Inflammatory macrophage treated with lipopolysaccharide for 4 hours (primary cell): ENCODE results near the gene LTC4S.
"Not testable (repeated sequence)": the region's sequence is repeated elsewhere in the genome, so short reads cannot be mapped to it uniquely, and the experiment has no call there.

ENCODE experiments used
- DNase-seq: peaks from one replicate; pipeline ENCODE4 v3.0.0-alpha.2; 2020

The LTC4S gene, protein sequence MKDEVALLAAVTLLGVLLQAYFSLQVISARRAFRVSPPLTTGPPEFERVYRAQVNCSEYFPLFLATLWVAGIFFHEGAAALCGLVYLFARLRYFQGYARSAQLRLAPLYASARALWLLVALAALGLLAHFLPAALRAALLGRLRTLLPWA

DNA sequence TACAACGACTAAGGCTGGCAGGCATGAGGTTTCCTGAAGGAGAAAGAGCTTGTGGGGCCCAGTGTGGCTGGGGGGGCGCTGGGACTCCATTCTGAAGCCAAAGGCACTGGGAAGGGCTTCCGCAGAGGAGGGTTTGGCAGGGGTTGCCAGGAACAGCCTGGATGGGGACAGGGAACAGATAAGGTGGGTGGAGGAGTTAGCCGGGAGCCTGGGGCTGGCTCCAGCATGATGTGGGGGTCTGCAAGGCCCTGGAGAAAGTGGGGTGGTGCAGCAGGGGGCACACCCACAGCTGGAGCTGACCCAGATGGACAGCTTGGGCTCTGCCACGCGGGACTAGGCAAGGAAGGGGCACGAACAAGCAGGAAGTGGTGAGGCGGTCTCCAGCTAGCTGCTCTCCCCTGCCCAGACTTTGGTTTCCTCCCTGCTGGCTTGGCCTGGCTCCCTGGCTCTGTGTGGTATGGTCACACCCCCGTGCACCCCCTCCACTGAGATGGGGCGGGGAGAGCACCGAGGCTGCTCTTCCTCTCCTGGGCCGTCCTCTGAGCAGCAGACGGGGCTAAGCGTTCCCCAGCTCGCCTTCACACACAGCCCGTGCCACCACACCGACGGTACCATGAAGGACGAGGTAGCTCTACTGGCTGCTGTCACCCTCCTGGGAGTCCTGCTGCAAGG is at the start of gene LTC4S:
LTC4S (plus strand) TSS at position 519 of the 672 bp plus-strand sequence; CDS start at position 614, 95 bp downstream.
- no peak for DNase-seq

DNA sequence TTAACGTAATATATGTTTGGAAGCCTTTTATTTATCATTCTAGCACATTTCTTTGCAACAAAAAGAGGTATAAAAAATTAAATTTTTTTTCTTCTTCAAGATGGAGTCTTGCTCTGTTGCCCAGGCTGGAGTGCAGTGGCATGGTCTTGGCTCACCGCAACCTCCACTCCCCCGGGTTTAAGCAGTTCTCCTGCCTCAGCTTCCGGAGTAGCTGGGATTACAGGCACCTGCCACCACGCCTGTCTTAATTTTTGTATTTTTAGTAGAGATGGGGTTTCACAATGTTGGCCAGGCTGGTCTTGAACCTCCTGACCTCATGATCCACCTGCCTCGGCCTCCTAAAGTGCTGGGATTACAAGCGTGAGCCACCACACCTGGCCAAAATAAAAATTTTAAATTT is 49.7 kb upstream of the LTC4S start:
- not testable (repeated sequence) for DNase-seq

DNA sequence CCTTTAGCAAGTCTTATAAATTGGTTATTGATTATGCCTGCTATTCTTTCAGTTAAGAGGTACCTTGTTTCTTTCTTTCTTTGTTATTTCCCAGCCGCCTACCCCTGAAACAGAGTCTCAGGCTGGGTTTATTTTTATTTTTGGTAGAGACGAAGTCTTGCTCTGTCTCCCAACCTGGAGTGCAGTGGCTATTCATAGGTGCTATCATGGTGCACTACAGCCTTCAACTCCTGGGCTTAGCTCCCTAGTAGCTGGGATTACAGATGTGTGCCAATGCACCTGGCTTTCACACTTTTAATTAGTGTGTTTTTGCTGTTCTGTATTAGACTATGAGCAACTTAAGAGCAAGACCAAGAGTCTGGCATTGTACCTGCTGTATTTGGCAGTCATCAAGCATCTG is 46.9 kb upstream of the LTC4S start:
- no peak for DNase-seq

DNA sequence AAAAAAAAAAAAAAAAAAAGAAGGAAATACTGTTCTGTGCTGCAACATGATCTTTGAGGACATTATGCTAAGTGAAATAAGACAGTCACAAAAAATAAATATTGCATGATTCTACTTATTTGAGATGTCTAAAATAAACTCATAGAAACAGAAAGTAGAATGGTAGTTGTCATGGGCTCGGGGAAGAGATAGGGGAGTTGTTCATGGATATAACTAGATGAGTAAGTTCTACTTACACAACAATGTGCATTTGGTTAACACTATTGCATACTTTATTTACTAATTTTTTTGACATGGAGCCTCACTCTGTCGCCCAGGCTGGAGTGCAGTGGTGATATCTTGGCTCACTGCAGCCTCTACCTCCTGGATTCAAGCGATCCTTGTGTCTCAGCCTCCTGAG is 46.0 kb upstream of the LTC4S start:
- DNase-seq = peak; percentile 96

DNA sequence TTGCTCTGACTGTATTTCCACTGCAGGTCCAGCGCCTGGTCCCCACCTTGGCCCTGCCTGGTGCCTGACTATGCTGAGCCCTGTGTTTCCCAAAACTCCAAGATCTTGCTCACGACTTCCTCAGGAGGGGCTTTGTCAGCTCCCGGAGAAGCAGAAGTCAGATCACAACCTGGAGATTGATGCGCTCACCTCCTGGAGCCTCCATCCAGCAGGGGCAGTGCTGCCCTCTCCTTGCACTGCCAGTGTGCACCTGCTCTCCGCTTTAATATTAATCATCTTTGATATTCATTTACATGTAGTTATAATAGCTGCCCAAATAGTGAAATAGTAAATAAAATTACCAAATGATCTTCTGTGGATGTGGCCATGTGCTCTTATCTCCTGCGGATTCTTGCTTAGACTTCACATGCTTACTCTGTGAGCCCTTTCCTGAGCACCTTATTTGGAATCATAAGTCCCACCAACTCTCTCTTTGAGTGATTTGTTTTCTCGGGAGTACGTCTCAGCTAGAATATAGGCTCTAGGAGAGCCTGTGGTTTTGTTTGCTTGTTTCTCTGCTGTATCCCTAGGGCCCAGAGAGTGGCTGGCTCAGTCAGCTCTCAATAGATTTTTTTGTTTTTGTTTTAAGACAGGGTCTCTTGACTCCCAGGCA is 43.8 kb upstream of the LTC4S start:
- no peak for DNase-seq

DNA sequence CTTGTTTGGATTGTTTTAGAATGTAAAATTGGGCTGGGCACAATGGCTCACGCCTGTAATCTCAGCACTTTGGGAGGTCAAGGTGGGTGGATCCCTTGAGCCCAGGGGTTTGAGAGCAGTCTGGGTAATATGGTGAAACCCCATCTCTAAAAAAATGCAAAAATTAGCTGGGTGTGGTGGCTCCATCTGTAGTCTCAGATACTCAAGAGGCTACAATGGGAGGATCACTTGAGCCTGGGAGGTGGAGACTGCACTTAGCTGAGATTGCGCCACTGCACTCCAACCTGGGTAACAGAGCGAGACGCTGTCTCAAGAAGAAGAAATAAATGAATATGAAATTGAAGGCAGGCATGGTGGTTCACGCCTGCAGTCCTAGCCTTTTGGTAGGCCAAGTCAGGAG is 39.8 kb upstream of the LTC4S start:
- no peak for DNase-seq

DNA sequence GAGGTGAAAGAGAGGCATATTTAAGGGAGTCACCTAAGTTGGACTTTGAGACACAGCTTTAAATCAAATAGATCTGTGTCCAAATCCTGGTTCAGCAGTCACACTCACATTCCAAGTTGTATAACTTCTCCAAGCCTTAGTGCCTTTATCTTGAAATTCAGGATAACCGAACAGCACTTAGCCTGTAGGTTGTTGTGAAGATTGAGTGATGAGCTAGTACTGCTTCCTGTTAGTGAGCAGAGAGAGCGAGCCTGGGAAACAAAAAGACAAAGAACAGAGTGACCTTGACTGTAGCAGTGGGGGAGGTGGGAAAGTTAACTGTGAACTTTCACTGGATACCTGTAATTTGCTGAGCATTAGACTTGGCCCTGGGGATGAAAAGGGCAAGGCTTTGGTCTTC is 38.8 kb upstream of the LTC4S start:
- DNase-seq = no peak

DNA sequence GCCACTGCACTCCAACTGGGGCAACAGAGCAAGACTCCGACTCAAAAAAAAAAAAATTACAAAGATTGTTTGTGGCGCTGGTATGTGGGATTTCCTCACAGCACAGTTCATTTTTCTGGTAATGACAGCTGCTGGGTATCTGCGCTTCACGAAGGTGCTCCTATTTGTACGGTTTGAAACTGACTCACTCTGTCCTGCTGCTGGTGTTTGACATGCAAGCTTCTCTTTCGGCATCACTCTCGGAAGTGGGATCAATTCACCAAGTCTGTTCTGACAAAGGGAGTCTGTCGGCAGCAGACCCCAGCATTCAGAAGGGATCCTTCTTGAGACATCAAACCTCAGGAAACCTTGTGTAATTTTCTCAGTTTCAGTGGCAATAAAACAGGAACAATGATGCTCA is 34.8 kb upstream of the LTC4S start:
- DNase-seq = peak; percentile 82

DNA sequence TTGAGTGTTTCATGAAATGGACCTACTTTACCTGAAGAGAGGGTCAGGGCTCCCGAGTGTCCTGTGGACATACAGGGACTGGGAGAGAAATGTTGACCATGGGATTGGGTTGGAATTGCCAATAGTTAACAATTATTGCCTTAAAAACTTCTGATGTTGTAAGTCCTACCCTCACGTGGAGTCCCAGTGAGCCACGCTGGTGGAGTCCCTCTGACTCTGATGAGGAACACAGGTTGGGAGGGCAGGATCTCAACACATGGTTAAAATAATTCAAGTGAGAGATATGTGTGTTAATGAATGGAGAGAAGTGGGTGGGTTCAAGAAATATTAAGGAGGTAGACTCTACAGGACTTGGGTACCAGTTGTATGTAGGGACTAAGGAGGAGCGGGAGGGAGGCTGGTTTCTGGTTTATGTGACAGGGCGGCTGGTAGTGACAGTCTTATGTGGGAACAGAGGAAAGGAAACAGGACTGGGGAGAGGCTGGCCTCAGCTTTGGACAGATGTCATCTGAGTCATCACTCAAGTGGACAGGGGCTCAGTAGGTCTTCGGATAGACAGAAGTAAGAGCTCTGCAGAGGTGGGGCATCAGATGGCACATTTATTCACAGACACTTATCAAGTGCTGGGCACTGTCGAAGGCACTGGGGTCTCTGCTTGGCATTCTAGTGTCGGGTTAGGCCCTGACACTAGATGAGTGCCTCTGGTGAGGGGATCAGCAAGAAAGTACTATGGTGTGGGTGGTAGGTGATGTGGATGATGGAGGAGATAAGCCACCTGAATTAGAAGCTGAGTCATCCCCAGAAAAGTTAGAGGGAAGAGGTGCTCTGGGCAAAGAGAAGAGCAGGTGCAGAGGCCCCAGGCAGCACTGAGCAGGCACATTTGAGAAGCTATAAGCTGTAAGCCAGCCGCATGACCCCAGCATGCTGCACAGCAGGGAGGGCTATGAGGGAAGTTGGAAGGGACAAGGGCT is 33.9 kb upstream of the LTC4S start:
- DNase-seq = peak; percentile 56

DNA sequence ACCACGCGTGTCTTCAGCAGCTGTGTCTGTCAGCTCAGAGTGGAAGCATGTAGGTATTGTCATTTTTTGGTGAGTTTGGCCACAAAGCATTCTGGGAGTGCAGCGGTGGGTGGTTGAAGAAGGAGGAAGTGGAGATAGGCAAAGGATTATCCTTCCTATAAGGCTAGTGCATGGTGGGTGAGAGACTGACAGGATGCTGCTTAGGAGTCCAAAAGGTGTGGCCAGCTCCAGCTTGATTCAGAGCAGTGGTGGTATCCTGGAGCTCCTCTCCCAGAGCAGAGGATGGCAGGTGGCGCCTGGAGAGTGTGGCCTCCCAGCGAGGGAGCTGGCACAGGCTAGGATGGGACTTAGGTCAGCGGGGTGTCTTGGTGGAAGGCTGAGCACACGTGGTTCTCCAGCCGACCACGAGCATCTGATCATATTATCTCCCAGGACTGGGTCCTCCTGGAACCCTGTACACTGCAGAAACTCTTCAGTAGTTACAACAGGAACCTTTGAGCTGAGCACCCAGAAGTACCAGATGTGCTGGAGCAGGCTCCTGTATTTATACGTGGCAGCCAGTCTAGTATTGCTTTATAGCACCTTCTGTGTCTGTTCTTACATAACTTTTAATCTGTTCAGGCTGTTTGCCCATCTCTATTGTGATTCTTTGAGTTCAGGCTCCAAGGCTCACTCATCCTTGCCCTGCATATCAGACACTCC is 31.6 kb upstream of the LTC4S start:
- peak; percentile 44 for DNase-seq

DNA sequence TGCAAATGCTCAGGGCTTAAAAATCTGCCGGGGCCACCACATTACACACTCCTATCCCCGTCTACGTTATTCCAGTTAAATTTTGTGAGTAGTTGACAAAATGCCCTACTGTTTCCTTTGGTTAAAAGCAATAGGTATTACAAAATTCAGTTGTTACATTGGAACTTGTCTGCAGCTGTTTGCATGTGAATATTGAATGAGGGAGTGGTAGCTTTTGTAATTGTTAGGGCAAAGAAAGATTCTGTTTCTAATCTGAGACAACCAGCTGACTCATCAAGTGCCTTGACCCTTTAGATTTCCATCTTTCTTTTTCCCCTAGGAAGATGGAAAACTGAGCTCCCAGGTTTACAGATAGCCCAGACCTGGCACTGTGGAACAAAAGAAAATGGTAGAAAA is 31.0 kb upstream of the LTC4S start:
- DNase-seq = peak; percentile 23

DNA sequence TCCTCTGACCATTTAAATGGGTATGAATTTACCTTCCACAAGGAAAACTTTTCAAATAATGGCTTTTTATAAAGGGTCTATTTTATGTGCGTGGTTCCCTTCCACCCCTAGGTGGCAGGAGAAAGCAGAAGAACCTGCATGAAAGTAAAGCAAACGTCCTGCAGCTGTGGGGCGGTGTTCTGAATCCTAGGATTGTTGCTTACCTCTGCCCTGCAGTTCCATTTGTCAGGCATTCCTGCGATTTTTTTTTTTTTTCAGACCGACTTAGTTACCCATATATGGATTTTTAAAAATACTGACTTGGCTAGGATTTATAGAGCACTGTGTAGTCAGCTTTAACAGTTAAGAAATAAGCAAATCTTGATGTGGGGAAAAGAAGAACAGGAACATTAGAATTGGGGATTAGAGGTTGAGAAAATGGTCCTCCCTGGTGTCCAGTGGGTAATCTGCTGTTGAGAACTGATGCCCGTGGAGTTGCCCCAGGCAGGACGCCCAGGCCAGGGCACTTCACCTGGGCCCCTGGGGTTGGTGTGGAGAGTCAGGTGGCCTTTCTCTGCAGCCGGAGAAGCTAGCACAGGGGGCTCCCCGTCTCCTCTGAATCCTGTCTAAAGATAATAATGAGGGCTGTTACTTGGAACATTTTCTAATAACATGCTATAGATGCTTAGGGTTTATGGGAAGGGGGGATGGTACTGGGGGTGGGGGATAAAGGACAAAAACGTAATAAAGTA is 30.4 kb upstream of the LTC4S start:
- peak; percentile 56 for DNase-seq

DNA sequence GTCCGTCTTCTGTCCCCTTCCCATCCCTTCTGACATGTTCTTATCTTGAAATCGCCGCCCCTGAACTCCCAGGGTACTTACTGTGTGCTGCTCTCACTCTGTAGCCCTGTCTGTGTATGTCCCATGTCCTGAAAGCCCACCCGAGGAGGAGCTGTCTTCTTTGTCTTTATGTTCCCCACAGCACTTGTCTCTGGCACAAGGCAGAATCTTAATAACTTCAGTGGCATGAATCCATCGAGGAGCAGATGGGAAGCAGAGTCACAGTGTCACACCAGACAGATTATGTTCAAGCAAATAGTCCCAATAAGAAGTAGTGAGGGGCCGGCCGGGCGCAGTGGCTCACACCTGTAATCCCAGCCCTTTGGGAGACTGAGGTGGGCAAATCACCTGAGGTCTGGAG is 29.7 kb upstream of the LTC4S start:
- no peak for DNase-seq

DNA sequence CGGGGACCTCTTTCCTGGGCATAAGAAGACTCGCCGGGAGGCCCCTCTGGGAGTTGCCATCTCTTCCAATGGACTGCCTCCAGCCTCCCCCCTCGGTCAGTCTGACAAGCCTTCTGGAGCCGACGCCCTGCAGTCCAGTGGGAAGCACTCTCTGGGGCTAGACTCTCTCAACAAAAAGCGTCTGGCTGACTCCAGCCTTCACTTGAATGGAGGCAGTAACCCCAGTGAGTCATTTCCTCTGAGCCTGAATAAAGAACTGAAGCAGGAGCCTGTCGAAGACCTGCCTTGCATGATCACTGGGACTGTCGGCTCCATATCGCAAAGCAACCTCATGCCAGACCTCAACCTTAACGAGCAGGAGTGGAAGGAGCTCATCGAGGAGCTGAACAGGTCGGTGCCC is 28.4 kb upstream of the LTC4S start:
- peak; percentile 76 for DNase-seq

DNA sequence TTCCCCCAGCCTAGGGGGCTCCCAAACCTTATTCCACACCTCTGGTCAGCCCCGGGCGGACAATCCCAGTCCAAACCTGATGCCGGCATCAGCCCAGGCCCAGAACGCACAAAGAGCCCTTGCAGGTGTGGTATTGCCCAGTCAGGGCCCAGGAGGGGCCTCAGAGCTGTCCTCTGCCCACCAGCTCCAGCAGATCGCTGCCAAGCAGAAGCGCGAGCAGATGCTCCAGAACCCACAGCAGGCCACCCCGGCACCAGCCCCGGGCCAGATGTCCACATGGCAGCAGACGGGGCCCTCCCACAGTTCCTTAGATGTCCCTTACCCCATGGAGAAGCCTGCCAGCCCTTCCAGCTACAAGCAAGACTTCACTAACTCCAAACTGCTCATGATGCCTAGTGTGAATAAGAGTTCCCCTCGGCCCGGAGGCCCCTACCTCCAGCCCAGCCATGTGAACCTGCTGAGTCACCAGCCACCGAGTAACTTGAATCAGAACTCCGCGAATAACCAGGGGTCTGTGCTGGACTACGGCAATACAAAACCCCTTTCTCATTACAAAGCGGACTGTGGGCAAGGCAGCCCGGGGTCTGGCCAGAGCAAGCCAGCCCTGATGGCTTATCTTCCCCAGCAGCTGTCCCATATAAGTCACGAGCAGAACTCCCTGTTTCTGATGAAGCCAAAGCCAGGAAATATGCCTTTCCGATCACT is 27.6 kb upstream of the LTC4S start:
- peak; percentile 51 for DNase-seq

DNA sequence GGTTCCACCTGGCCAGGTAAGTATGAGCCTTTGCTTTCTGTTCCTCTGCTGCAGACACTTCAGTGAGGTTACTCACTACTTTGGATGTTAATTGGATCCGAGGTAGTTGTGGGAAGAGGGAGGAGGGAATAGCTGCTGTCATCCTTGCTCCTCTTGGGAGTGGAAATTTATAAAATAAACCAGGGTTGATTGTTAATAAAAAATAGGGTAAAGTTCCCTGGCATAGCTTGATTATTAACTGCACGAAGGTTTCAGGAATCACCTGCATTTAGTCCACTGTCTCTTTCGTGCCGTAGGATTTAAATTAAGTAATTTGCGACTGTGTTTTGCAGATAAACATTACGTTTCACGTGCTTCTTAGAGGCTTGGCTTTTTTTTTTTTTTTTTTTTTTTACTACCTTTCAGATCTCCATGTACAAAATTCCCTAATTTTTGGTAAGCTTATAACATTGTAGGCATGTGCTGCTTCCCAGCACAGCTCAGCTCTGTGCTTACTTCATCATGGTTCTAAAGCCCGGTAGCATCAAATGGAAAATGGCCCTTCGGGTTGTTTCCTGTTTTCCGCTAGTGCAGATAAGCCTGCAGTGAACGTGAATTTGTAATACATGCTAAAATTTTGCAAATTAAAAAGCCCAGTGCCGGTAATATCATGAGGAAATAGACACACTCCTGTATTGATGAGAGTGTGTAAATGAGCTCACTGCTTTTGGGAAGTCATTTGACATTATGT is 26.9 kb upstream of the LTC4S start:
- peak; percentile 34 for DNase-seq

DNA sequence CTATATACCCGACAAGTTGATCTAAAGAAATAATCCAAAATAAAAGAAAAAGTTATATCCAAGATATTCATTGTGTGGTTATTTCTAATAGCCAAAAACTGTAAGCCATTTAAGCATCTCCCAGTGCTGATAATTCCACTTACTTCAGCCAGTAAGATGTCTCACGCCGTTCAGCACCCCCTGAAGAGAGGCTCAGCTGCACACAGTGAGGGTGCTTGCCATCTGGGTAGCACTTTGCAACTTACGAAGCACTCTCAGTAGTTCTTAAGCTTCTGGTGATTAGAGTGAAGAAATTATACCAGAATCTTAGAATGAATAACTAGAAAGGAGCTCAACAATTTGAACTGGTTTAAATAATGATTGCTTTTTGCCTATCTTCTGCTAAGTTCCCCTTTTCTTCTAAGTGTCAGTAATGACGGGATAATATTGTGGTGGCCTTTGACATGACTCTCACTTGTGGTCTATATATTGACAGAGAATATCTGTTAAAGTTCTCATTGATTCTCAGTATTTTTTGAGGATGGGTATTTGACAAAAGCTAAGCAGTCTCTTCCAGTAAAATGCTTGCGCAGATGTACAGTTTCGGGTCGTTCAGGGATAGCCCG is 26.2 kb upstream of the LTC4S start:
- DNase-seq = peak; percentile 44

DNA sequence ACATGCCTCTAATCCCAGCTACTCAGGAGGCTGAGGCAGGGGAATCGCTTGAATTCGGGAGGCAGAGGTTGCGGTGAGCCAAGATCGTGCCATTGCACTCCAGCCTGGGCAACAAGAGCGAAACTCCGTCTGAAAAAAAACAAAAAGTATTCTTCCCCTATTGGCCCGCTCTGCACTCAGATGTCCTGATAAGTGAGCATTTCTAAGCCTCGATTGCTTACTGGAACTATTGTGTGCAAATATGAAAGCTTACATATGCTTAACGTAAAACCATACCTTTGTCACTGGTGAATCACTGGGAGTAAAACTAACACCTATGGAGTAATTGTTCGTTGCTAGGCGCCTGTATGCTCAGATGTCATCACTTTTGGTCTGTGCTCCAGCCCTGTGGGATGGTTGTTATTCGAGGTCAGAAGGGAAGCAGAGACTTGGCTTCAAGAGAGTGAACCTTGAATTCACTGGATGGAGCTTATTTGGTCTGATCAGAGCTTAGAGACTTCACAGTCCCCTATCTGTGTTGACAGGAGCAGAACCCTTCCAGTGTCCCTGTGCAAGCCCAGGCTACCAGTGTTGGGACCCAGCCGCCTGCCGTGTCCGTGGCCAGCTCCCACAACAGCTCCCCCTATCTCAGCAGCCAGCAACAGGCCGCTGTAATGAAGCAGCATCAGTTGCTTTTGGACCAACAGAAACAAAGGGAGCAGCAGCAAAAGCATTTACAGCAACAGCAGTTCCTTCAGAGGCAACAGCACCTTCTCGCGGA is 25.3 kb upstream of the LTC4S start:
- no peak for DNase-seq

DNA sequence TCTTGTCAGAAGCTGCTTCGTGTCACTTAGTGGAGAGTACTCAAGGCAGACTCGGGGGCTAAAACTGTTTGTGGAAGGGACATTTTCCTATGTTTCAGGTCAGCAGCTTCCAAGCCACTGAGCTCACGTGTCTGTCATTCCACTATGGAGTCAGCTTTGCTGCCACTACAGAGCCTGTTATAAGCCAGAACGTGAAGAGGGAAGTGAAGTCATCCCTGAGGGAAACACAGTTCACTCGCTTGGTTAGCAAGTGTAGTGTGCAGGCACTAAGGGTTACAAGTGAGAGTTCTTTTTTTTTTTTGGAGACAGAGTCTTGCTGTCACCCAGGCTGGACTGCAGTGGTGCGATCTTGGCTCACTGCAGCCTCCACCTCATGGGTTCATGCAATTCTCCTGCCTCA is 24.5 kb upstream of the LTC4S start:
- DNase-seq = peak; percentile 81
